NT2/D1 (cell line): Measurements from ENCODE around the gene SLC30A10.
"Not testable (repeated sequence)": the region's sequence is repeated elsewhere in the genome, so short reads cannot be mapped to it uniquely, and the experiment has no call there.

Source experiments
- DNase-seq: peaks from one replicate; pipeline ENCODE4 v3.0.0-alpha.2; 2011; ENCODE audit warnings: low read depth, low spot score
- H3K27me3 ChIP-seq: 2 replicates; pipeline ENCODE4 v1.6.0; 2011; ENCODE audit warnings: mild to moderate bottlenecking; ENCODE audit not compliant: insufficient read length, insufficient read depth
- H3K36me3 ChIP-seq: 2 replicates; pipeline ENCODE4 v1.6.1; 2011; ENCODE audit warnings: mild to moderate bottlenecking, low read length, mixed read lengths; ENCODE audit not compliant: insufficient read depth, insufficient read length
- H3K4me1 ChIP-seq: 2 replicates; pipeline ENCODE4 v1.5.1; 2011; ENCODE audit not compliant: insufficient read depth, insufficient read length
- H3K4me3 ChIP-seq: 2 replicates; pipeline ENCODE4 v1.5.1; 2011; ENCODE audit warnings: low read depth; ENCODE audit not compliant: insufficient read length
- H3K9ac ChIP-seq: 2 replicates; pipeline ENCODE4 v1.6.0; 2011; ENCODE audit warnings: low read depth; ENCODE audit not compliant: insufficient read length
- H3K9me3 ChIP-seq: 2 replicates; pipeline ENCODE4 v1.5.1; 2011; ENCODE audit warnings: mild to moderate bottlenecking, low read length; ENCODE audit not compliant: insufficient read depth
- SUZ12 ChIP-seq: IDR thresholded peaks from 2 replicates; pipeline ENCODE4 v1.6.1; 2011; ENCODE audit not compliant: insufficient read length, insufficient read depth; ENCODE audit errors: extremely low read depth
- YY1 ChIP-seq: IDR thresholded peaks from 2 replicates; pipeline ENCODE4 v1.6.1; 2011; ENCODE audit not compliant: insufficient read length, insufficient read depth
- ZNF274 ChIP-seq: IDR thresholded peaks from 2 replicates; pipeline ENCODE4 v1.6.1; 2011; ENCODE audit warnings: mild to moderate bottlenecking, low read depth, low read length

SLC30A10 gene

DNA sequence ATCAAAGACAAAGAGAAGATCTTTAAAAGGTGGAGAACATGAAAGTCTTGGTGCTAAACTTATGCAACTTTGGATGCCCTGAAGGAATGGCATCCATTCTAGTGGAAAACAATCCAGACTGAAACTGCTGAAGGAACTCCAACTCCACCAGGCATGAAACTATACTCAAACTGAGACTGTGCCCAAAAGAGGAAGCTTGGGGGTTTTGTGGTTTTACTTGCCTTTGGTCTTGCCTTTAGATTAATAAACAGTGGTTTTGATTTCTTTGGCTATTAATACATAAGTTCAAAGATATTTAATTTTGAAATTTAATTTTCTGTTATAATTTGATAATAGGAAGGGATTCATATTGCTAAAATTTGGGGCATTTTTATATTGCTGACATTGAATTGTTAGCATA, 17.4 kb upstream of the SLC30A10 start:
- Histone ChIP-seq H3K27me3 (no peaks in the 10 kb centered on the region), H3K4me1 (no peaks in the 10 kb centered on the region), H3K9me3 (no peaks in the 10 kb centered on the region), H3K36me3 (no peaks in the 10 kb centered on the region), H3K4me3 (no peak overlapping the region), H3K9ac (no peak overlapping the region)
- no peak for DNase-seq
- TF ChIP-seq ZNF274 (no peak), YY1 (no peak), SUZ12 (no peak)

- H3K27me3 ChIP-seq: no peaks in the 10 kb centered on the region
- H3K36me3 ChIP-seq: no peaks in the 10 kb centered on the region
- H3K4me1 ChIP-seq: no peaks in the 10 kb centered on the region
- no peaks in the 10 kb centered on the region for H3K9me3 ChIP-seq
- TF ChIP-seq ZNF274 (no peak), SUZ12 (no peak), YY1 (no peak)
- H3K9ac ChIP-seq: no peak overlapping the region
- no peak for DNase-seq
- H3K4me3 ChIP-seq: no peak overlapping the region
These were observed 13.1 kb upstream of the SLC30A10 start for GRCh38 chr1:219941179-219942118.

- no peak for TF ChIP-seq SUZ12
- no peak for TF ChIP-seq ZNF274
- no peak for TF ChIP-seq YY1
- Histone ChIP-seq H3K9ac (no peak overlapping the region), H3K4me1 (no peaks in the 10 kb centered on the region), H3K4me3 (no peak overlapping the region), H3K27me3 (no peaks in the 10 kb centered on the region), H3K9me3 (no peaks in the 10 kb centered on the region), H3K36me3 (no peaks in the 10 kb centered on the region)
- DNase-seq: no peak
These were observed 12.3 kb upstream of the SLC30A10 start for GRCh38 chr1:219940707-219941106.

DNA sequence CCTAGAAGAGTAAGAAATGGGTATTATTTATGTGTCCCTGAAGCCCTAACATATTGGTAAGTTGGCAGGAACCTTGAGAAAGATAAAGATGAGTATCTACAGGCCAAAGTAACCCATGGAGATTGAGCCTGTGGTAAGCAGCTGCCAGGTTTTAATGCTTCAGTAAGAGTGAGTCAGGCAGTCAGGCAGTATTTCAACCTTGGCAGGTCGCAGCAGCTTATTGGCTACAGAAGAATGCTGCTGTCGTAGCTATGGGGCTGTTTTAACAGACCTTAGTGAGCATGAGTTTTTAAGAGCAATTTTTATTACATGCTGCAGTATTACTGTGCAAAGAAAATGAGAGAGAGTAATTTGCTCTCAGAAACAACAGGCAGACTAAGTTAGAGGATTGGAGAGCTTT, 10.3 kb upstream of the SLC30A10 start:
- H3K4me3 ChIP-seq: no peak overlapping the region
- H3K36me3 ChIP-seq: no peaks in the 10 kb centered on the region
- no peak for DNase-seq
- H3K9ac ChIP-seq: no peak overlapping the region
- no peaks in the 10 kb centered on the region for H3K27me3 ChIP-seq
- no peaks in the 10 kb centered on the region for H3K4me1 ChIP-seq
- no peaks in the 10 kb centered on the region for H3K9me3 ChIP-seq
- TF ChIP-seq ZNF274 (no peak), SUZ12 (no peak), YY1 (no peak)

GRCh38 chr1:219933763-219934162, 5.4 kb upstream of the SLC30A10 start:
- not testable (repeated sequence) for H3K27me3 ChIP-seq, H3K4me1 ChIP-seq, H3K9ac ChIP-seq, H3K4me3 ChIP-seq, DNase-seq, H3K9me3 ChIP-seq, H3K36me3 ChIP-seq

DNA sequence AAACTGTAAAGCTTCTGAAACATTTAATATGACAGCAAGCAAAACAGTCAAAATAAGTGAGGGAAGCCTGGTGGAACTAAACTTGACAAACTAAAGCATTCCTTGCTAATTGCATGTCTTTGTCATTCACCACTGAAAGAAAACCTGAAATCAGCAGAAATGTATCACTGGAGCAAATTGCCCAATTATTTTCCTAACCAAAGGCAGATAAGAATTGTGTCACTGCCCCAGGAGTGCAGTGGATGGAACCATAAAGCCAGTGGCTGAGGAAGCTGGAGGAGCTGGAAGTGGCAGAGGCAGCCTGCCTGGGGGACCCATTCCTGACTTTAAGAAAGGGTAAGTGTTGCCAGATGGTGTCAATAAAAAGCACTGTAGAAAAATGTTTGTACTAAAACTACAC, 2.7 kb upstream of the SLC30A10 start:
- Histone ChIP-seq H3K27me3 (peaks cover 32% of the 10 kb centered on the region), H3K9me3 (no peaks in the 10 kb centered on the region), H3K4me3 (no peak overlapping the region), H3K9ac (no peak overlapping the region), H3K36me3 (no peaks in the 10 kb centered on the region), H3K4me1 (peaks cover 3% of the 10 kb centered on the region)
- TF ChIP-seq ZNF274 (no peak), YY1 (no peak), SUZ12 (no peak)
- DNase-seq: no peak

DNA sequence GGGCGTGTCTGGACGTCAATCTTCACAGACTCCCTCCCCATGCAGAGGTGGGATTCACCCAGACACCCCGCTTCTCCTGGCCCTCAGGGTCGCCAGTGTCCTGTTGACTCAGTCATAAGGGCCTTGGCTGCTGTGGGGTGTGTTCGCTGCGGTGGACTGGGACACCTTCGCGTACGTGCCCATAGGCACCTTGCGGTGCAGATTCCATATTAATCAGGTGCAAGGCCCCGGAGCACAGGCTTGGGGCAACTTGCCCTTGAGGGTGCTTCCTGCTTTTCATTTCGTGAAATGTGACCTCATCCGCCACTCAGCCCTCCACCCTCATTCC, 398 bp upstream of the SLC30A10 start:
- H3K9me3 ChIP-seq: no peaks in the 10 kb centered on the region
- no peak overlapping the region for H3K9ac ChIP-seq
- H3K4me3 ChIP-seq: peak overlapping the region; percentile 81
- no peaks in the 10 kb centered on the region for H3K36me3 ChIP-seq
- TF ChIP-seq SUZ12 (no peak), ZNF274 (no peak), YY1 (no peak)
- no peak for DNase-seq
- peaks cover 3% of the 10 kb centered on the region for H3K4me1 ChIP-seq
- peaks cover 34% of the 10 kb centered on the region for H3K27me3 ChIP-seq
